ENCODE data around the gene ADD3. TPM values are rescaled to one million over a fixed set of nuclear protein-coding genes. Genes with fewer than 3 reads are reported as not detected.

The ADD3 gene
- total and polyA plus RNA-seq, 2 donors (not counting 3 experiments of a cell fraction or from before 2014, with no cell fraction given), result 14.9 to 55.2 TPM

DNA sequence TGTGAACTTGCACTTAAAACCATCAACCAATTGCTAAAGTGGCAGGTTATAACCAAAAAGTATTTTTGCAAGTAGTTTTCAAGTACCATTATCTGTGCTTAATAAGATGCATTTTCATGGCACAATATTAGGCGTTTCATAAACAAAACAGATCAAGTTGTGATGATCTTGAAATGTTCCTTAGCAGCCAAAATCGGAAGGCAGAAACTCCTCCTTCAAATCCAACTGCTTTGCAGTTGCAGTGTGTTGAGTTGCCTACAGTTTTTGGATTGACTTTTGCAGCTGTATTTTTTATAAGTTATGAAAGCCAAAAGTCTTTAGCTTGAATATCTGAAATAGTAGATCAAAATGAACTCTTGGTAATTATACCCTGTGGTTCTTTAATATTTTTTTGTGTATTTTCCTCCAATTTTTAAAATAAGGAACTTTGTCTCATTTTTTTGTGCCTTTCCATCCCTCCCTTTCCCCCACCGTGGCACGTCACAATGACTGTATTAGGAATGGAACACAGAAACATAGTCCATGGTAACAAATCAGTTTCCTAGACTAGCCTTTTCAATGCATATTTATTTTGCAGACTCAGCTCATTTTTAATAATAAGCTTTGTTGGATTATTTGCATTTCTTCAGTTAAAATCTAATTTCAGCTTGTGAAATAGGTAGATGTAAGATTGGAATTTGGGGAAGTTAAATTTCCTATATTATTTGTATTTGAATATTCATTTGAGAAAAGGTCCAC lies 80.8 kb downstream of the ADD3 start:
- Histone ChIP-seq H3K27ac (ENCODE audit: insufficient read depth, low read depth, low read length) (no peak overlapping the region), H3K27me3 (ENCODE audit: control insufficient read depth in 2 of 2, insufficient read depth in 2 of 2, low read length in 2 of 2) (no peaks in the 10 kb centered on the region), H3K9ac (replicated peaks; ENCODE audit: extremely low read depth, insufficient read depth, low read length) (no peak overlapping the region), H3K4me3 (replicated peaks in 1 of 3; ENCODE audit: insufficient read depth in 1 of 3, low read depth in 1 of 3, low read length in 3 of 3) (no peak overlapping the region), H4K20me1 (replicated peaks; ENCODE audit: control insufficient read depth, extremely low read depth, insufficient read depth, low read length) (no peaks in the 10 kb centered on the region), H3K36me3 (ENCODE audit: control insufficient read depth in 2 of 2, extremely low read depth in 1 of 2, insufficient read depth in 2 of 2, low read length in 2 of 2) (no peaks in the 10 kb centered on the region), H2AFZ (ENCODE audit: low read depth, low read length) (no peak overlapping the region), H3K4me1 (ENCODE audit: control insufficient read depth, extremely low read depth, insufficient read depth, low read length) (peaks cover 12% of the 10 kb centered on the region), H3K4me2 (ENCODE audit: insufficient read depth, low read length) (no peak overlapping the region), H3K9me3 (replicated peaks; ENCODE audit: control insufficient read depth, insufficient read depth, low read length) (no peaks in the 10 kb centered on the region), H3K79me2 (ENCODE audit: control insufficient read depth, insufficient read depth, low read length) (no peaks in the 10 kb centered on the region), H3K9me1 (replicated peaks; ENCODE audit: control insufficient read depth, extremely low read depth, insufficient read depth, low read length) (no peaks in the 10 kb centered on the region)
- CTCF ChIA-PET, result interaction anchor here (1.1 kb wide), 1 partner anchor 10 kb away, joined by 3 read pairs; no protein-coding TSS in a partner anchor
- BruUV-seq (replicated peaks), result no TSS peak
- POLR2A ChIA-PET, result no interaction called here
- intact Hi-C loops (cut with micrococcal nuclease) (no loop called here), dilution Hi-C loops (cut with MboI; ENCODE audit: extremely low pct_ligation_motif_present, low sequenced_read_pairs) (no loop called here)
- TF ChIP-seq EZH2 (IDR thresholded peaks at IDR 0.05; ENCODE audit: borderline replicate concordance, low read depth, low read length, severe bottlenecking) (no peak), GATA2 (IDR thresholded peaks at IDR 0.05; ENCODE audit: insufficient read depth, insufficient read length, low read depth, low read length) (no peak), POLR2AphosphoS5 (IDR thresholded peaks at IDR 0.05; ENCODE audit: insufficient read depth, low read depth, low read length) (no peak)
- TF ChIP-seq, protein P1, sequence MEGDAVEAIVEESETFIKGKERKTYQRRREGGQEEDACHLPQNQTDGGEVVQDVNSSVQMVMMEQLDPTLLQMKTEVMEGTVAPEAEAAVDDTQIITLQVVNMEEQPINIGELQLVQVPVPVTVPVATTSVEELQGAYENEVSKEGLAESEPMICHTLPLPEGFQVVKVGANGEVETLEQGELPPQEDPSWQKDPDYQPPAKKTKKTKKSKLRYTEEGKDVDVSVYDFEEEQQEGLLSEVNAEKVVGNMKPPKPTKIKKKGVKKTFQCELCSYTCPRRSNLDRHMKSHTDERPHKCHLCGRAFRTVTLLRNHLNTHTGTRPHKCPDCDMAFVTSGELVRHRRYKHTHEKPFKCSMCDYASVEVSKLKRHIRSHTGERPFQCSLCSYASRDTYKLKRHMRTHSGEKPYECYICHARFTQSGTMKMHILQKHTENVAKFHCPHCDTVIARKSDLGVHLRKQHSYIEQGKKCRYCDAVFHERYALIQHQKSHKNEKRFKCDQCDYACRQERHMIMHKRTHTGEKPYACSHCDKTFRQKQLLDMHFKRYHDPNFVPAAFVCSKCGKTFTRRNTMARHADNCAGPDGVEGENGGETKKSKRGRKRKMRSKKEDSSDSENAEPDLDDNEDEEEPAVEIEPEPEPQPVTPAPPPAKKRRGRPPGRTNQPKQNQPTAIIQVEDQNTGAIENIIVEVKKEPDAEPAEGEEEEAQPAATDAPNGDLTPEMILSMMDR (IDR thresholded peaks at IDR 0.05; ENCODE audit: extremely low read depth in 1 of 2, insufficient read depth in 1 of 2, low read depth in 1 of 2, low read length in 2 of 2), result no peak
- DNase-seq (ENCODE audit: low read depth, low spot score) (no peak), FAIRE-seq (no peak)

DNA sequence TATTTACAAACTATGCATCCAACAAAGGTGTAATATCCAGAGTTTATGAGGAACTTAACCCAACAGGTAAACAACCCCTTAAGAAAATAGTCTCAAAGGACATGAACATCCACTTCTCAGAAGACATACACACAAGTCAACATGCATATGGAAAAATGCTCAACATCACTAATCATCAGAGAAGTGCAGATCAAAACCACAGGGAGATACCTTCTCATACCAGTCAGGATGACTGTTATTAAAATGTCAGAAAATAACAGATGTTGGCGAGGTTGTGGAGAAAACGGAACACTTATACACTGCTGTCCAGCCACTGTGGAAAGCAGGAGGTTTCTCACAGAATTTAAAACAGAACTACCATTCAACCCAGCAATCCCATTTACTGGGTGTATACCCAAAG lies 84.0 kb downstream of the ADD3 start:
- Histone ChIP-seq H3K4me1 (ENCODE audit: control insufficient read depth, extremely low read depth, insufficient read depth, low read length) (peaks cover 5% of the 10 kb centered on the region), H3K4me2 (ENCODE audit: insufficient read depth, low read length) (no peak overlapping the region), H3K9ac (replicated peaks; ENCODE audit: extremely low read depth, insufficient read depth, low read length) (no peak overlapping the region), H3K9me3 (replicated peaks; ENCODE audit: control insufficient read depth, insufficient read depth, low read length) (no peaks in the 10 kb centered on the region), H3K9me1 (replicated peaks; ENCODE audit: control insufficient read depth, extremely low read depth, insufficient read depth, low read length) (no peaks in the 10 kb centered on the region), H3K4me3 (replicated peaks in 1 of 3; ENCODE audit: insufficient read depth in 1 of 3, low read depth in 1 of 3, low read length in 3 of 3) (no peak overlapping the region), H3K27ac (ENCODE audit: insufficient read depth, low read depth, low read length) (no peak overlapping the region), H3K79me2 (ENCODE audit: control insufficient read depth, insufficient read depth, low read length) (no peaks in the 10 kb centered on the region), H3K36me3 (ENCODE audit: control insufficient read depth in 2 of 2, extremely low read depth in 1 of 2, insufficient read depth in 2 of 2, low read length in 2 of 2) (no peaks in the 10 kb centered on the region), H3K27me3 (ENCODE audit: control insufficient read depth in 2 of 2, insufficient read depth in 2 of 2, low read length in 2 of 2) (no peaks in the 10 kb centered on the region), H4K20me1 (replicated peaks; ENCODE audit: control insufficient read depth, extremely low read depth, insufficient read depth, low read length) (no peaks in the 10 kb centered on the region), H2AFZ (ENCODE audit: low read depth, low read length) (no peak overlapping the region)
- FAIRE-seq, result no peak
- dilution Hi-C loops (cut with MboI; ENCODE audit: extremely low pct_ligation_motif_present, low sequenced_read_pairs), result no loop called here
- BruUV-seq (replicated peaks), result no TSS peak
- DNase-seq (ENCODE audit: low read depth, low spot score), result no peak
- no peak for TF ChIP-seq MYC (IDR thresholded peaks at IDR 0.05; ENCODE audit: low read depth, low read length)
- TF ChIP-seq, protein P2, sequence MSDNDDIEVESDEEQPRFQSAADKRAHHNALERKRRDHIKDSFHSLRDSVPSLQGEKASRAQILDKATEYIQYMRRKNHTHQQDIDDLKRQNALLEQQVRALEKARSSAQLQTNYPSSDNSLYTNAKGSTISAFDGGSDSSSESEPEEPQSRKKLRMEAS (IDR thresholded peaks at IDR 0.05; ENCODE audit: insufficient read depth, insufficient read length), result no peak
- TF ChIP-seq POLR2A (IDR thresholded peaks at IDR 0.05; ENCODE audit: low read depth, low read length), result no peak
- TF ChIP-seq FOS (IDR thresholded peaks at IDR 0.05; ENCODE audit: borderline replicate concordance, insufficient read depth, low read length), result no peak
- no peak for TF ChIP-seq EZH2 (IDR thresholded peaks at IDR 0.05; ENCODE audit: borderline replicate concordance, low read depth, low read length, severe bottlenecking)
- TF ChIP-seq, protein P1 (IDR thresholded peaks at IDR 0.05; ENCODE audit: extremely low read depth in 1 of 2, insufficient read depth in 1 of 2, low read depth in 1 of 2, low read length in 2 of 2), result no peak
- TF ChIP-seq JUN (IDR thresholded peaks at IDR 0.05; ENCODE audit: borderline replicate concordance, insufficient read depth, insufficient read length, low read depth), result no peak
- no peak for TF ChIP-seq GATA2 (IDR thresholded peaks at IDR 0.05; ENCODE audit: insufficient read depth, insufficient read length, low read depth, low read length)
- TF ChIP-seq POLR2AphosphoS5 (IDR thresholded peaks at IDR 0.05; ENCODE audit: insufficient read depth, low read depth, low read length), result no peak
- POLR2A ChIA-PET, result no interaction called here
- CTCF ChIA-PET, result no interaction called here
- intact Hi-C loops (cut with micrococcal nuclease), result no loop called here
